ENCODE measurements around the gene PRKACA.
"Not testable (repeated sequence)": the region's sequence is repeated elsewhere in the genome, so short reads cannot be mapped to it uniquely, and the experiment has no call there.

The PRKACA gene

GRCh38 chr19:14042659-14043608 is 74.6 kb downstream of the PRKACA start:
- DNase-seq = not testable (repeated sequence)

All from NCI-H1436 treated with DMSO at 0.1 percent for 48 hours (cell line).